ENCODE measurements around the gene HAT1. TPM values are rescaled to one million over a fixed set of nuclear protein-coding genes. Genes with fewer than 3 reads are reported as not detected.

The HAT1 gene
- polyA plus RNA-seq, 2 of the 4 experiments (the other 2 are of a cell fraction), result 94.3 to 139 TPM

DNA sequence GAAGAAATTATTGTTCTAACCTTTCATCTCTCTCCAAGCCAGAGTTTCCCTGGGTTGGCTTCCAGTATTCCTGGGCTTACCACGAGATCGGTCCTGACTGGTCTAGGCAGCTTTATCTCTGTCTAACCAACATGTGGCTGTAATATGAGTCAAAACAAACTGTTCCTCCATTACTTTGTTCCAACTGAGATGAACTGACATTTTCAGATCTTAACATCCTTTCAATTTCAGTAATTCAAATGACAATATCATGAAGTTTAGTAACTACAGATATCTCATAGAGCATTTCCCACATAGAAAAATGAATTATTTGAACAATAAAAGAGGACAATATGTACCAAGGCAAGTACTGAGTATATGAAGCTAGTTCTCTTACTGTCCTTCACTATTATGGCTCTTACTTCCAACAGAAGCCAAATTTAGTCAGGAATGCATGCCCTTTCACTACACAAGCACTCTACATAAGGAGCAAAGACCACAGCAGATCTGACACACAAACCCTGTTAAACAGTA lies 43.7 kb upstream of the HAT1 start:
- Histone ChIP-seq H3K9me3 (no peaks in the 10 kb centered on the region), H3K4me3 (no peak overlapping the region), H3K4me1 (0 out of 3 replicates have a peak, but pooled peaks cover 5% of the 10 kb centered on the region), H3K27ac (no peak overlapping the region), H3K4me2 (0 out of 3 replicates have a peak overlapping the region, but pooled peaks have one; percentile 4)
- POLR2A ChIA-PET, result no interaction called here
- CTCF ChIA-PET, result interaction anchor here (1.1 kb wide), 1 partner anchor 12 kb away, joined by 3 read pairs; no protein-coding TSS in a partner anchor
- ATAC-seq (peak in 1 of 2 experiments; percentile 43; a peak in 1 of 6 replicates), DNase-seq (ENCODE audit: low read depth in 1 of 2, low spot score in 1 of 2) (no peak), FAIRE-seq (no peak)
- TF ChIP-seq POLR2A (IDR thresholded peaks at IDR 0.05; ENCODE audit: low read length) (no peak), SREBF2 (IDR thresholded peaks at IDR 0.05) (no peak), RAD21 (conservative IDR thresholded peaks at IDR 0.05 in 1 of 2, IDR thresholded peaks at IDR 0.05 in 1 of 2) (no peak), MAX (IDR thresholded peaks at IDR 0.05) (no peak), HES2 (IDR thresholded peaks at IDR 0.05) (no peak), HDAC2 (IDR thresholded peaks at IDR 0.05) (no peak), EHF (CRISPR knock-in tag; IDR thresholded peaks at IDR 0.05) (no peak), ZNF302 (CRISPR knock-in tag; IDR thresholded peaks at IDR 0.05) (no peak), CBX8 (IDR thresholded peaks at IDR 0.05) (no peak), EP300 (IDR thresholded peaks at IDR 0.05) (no peak), SMC3 (IDR thresholded peaks at IDR 0.05) (no peak), EHMT2 (IDR thresholded peaks at IDR 0.05; ENCODE audit: low read depth) (no peak), JUNB (IDR thresholded peaks at IDR 0.05) (no peak), BHLHE40 (IDR thresholded peaks at IDR 0.05; ENCODE audit: low read depth, low read length) (no peak), USF2 (IDR thresholded peaks at IDR 0.05) (no peak), CBX2 (IDR thresholded peaks at IDR 0.05; ENCODE audit: borderline replicate concordance, low read depth) (no peak), ZSCAN20 (CRISPR knock-in tag; IDR thresholded peaks at IDR 0.05) (no peak), MAZ (IDR thresholded peaks at IDR 0.05; ENCODE audit: borderline replicate concordance, low read depth, low read length) (no peak), RCOR1 (IDR thresholded peaks at IDR 0.05; ENCODE audit: low read depth, low read length) (no peak)
- TF ChIP-seq, protein P1, sequence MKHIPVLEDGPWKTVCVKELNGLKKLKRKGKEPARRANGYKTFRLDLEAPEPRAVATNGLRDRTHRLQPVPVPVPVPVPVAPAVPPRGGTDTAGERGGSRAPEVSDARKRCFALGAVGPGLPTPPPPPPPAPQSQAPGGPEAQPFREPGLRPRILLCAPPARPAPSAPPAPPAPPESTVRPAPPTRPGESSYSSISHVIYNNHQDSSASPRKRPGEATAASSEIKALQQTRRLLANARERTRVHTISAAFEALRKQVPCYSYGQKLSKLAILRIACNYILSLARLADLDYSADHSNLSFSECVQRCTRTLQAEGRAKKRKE (CRISPR knock-in tag; IDR thresholded peaks at IDR 0.05; ENCODE audit: low read depth), result no peak
- WGBS (ENCODE audit: missing lambda C conversion rate), result 86% methylated on average over 2 of the region's 2 CpGs

- Histone ChIP-seq H3K4me1 (0 out of 3 replicates have a peak, but pooled peaks cover 5% of the 10 kb centered on the region), H3K9me3 (no peaks in the 10 kb centered on the region), H3K27ac (no peak overlapping the region), H3K4me3 (no peak overlapping the region), H3K4me2 (no peak overlapping the region)
- FAIRE-seq, result peak; percentile 18
- no peak for DNase-seq (ENCODE audit: low read depth in 1 of 2, low spot score in 1 of 2)
- ChIA-PET POLR2A (no interaction called here), CTCF (interaction anchor here (1.1 to 1.2 kb wide), 2 partner anchors 10 to 19 kb away, joined by 3 read pairs; no protein-coding TSS in a partner anchor)
- TF ChIP-seq HOXB5 (CRISPR knock-in tag; IDR thresholded peaks at IDR 0.05) (no peak), ZC3H11A (IDR thresholded peaks at IDR 0.05) (no peak)
- 93% methylated on average over 1 of the region's 1 CpG for WGBS (ENCODE audit: missing lambda C conversion rate)
- no peak for ATAC-seq
Measured at GRCh38 chr2:171879865-171880264, 42.4 kb upstream of the HAT1 start.

- Histone ChIP-seq H3K27ac (no peak overlapping the region), H3K4me1 (0 out of 3 replicates have a peak, but pooled peaks cover 5% of the 10 kb centered on the region), H3K4me3 (no peak overlapping the region), H3K4me2 (no peak overlapping the region), H3K9me3 (no peaks in the 10 kb centered on the region)
- ATAC-seq (no peak), DNase-seq (ENCODE audit: low read depth in 1 of 2, low spot score in 1 of 2) (no peak), FAIRE-seq (no peak)
- POLR2A ChIA-PET, result no interaction called here
- WGBS (ENCODE audit: missing lambda C conversion rate), result 80% methylated on average over 3 of the region's 3 CpGs
- TF ChIP-seq RFX5 (IDR thresholded peaks at IDR 0.05), result no peak
- no peak for TF ChIP-seq HOXB5 (CRISPR knock-in tag; IDR thresholded peaks at IDR 0.05)
- TF ChIP-seq HOXB13 (CRISPR knock-in tag; IDR thresholded peaks at IDR 0.05; ENCODE audit: low read depth), result no peak
- TF ChIP-seq GATA3 (IDR thresholded peaks at IDR 0.05; ENCODE audit: borderline replicate concordance), result no peak
- TF ChIP-seq, protein P2, sequence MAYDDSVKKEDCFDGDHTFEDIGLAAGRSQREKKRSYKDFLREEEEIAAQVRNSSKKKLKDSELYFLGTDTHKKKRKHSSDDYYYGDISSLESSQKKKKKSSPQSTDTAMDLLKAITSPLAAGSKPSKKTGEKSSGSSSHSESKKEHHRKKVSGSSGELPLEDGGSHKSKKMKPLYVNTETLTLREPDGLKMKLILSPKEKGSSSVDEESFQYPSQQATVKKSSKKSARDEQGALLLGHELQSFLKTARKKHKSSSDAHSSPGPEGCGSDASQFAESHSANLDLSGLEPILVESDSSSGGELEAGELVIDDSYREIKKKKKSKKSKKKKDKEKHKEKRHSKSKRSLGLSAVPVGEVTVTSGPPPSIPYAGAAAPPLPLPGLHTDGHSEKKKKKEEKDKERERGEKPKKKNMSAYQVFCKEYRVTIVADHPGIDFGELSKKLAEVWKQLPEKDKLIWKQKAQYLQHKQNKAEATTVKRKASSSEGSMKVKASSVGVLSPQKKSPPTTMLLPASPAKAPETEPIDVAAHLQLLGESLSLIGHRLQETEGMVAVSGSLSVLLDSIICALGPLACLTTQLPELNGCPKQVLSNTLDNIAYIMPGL (CRISPR knock-in tag; IDR thresholded peaks at IDR 0.05; ENCODE audit: borderline replicate concordance), result no peak
- no peak for TF ChIP-seq RAD21 (conservative IDR thresholded peaks at IDR 0.05 in 1 of 2, IDR thresholded peaks at IDR 0.05 in 1 of 2)
- TF ChIP-seq RARB (CRISPR knock-in tag; IDR thresholded peaks at IDR 0.05), result no peak
- TF ChIP-seq HDAC2 (IDR thresholded peaks at IDR 0.05), result no peak
- no peak for TF ChIP-seq EHF (CRISPR knock-in tag; IDR thresholded peaks at IDR 0.05)
- no peak for TF ChIP-seq SMC3 (IDR thresholded peaks at IDR 0.05)
- no peak for TF ChIP-seq NPAS2 (CRISPR knock-in tag; IDR thresholded peaks at IDR 0.05; ENCODE audit: borderline replicate concordance)
- TF ChIP-seq JUNB (IDR thresholded peaks at IDR 0.05), result no peak
- TF ChIP-seq JUN (IDR thresholded peaks at IDR 0.05), result no peak
- TF ChIP-seq CBX8 (IDR thresholded peaks at IDR 0.05), result no peak
- no peak for TF ChIP-seq POLR2A (IDR thresholded peaks at IDR 0.05; ENCODE audit: low read length)
- no peak for TF ChIP-seq HEYL (CRISPR knock-in tag; IDR thresholded peaks at IDR 0.05)
- CTCF ChIA-PET, result interaction anchor here (0.6 kb wide), 1 partner anchor 227 kb away, joined by 3 read pairs; no protein-coding TSS in a partner anchor
Measured at GRCh38 chr2:171880774-171881173, 41.5 kb upstream of the HAT1 start.

Data from A549 (cell line).